Fibroblast of skin of abdomen (primary cell): ENCODE data around the gene RIT1.
A peak's percentile ranks its signal among the peaks of the same experiment; 100 is the strongest.

ENCODE experiments used
- DNase-seq: peaks from one replicate; pipeline ENCODE4 v3.0.0-alpha.2; 2013

RIT1 gene

GRCh38 chr1:155890251-155890650, 20.9 kb downstream of the RIT1 start:
- DNase-seq, result no peak

DNA sequence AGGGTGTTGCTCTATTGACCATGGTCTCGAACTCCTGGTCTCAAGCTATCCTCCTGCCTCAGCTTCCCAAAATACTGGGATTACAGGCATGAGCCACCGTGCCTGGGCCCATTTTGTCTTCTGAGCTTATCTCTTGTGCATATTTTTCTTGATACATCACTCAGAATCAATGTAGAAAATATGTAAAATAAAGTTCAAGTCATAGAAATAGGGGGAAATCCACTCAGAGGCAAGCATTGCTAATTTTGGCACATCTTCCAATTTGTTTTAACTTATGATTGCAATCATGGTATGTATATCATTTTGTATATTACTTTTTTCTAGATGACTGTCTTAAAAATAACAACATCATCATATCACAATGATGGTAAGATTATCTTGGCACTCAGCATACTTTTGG, 21.6 kb downstream of the RIT1 start:
- DNase-seq, result peak; percentile 44

GRCh38 chr1:155888481-155888880, 22.7 kb downstream of the RIT1 start:
- peak; percentile 59 for DNase-seq

DNA sequence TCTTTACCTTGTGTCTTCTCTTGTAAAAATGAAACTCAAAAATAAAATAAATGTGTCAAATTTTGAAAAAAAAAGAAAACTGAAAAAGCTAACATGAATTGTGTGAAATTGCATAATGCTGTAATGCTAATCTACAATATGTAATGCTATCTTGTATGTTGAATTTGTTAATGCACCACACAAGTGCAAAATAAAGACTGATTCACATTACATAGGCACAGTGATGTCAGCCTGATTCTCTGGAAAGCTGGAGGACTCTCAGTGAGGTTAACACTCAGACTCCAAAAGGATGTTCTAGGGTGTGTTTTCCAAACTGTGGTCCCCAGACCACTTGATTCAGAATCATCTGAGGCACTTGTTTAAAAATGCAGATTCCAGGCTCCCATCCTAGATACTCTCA, 26.2 kb downstream of the RIT1 start:
- no peak for DNase-seq

DNA sequence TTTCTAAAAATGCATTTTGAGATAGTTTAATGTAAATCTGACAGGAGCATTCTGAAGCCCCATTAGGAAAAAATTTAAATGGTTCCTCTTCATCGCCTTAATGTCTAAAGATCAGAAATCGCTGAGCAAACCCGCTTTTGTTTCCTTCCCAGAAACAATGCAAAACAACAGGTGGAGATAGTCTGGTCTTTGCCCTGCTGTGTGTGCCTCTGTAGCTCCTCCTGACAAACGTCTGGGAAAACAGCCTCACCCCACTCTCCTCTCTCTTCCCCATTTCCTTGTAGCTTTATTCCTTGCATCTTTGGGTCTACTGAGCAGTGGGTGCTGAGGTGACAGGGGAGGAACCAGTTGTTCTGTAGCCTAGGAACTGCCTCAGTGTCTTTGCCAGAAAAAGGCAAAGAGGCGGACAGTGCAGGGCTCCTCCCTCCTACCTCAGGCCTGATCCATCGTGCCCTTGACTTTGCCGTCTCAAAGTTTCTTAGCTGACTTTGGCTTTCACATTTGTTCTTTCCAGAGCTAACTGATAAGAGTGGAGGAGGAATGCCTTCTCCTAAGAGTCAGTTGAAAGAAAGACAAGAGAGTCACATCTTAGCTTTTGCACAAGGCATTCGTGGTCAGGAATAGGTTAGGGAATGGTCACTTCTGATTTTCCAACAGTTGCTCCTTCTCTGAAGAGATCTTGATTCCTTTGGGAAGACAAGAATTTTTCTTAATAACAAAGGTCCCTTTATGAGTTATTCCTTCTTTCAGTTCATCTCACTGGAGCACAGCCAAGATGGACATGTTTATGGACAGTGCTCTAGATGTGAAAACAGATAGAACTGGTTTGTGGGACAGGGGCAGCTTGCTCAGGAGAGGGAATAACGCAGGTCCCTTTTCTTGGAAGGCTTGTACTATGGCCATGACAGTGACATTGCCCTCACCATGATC, 26.9 kb downstream of the RIT1 start:
- no peak for DNase-seq

GRCh38 chr1:155882766-155883165, 28.4 kb downstream of the RIT1 start:
- no peak for DNase-seq

DNA sequence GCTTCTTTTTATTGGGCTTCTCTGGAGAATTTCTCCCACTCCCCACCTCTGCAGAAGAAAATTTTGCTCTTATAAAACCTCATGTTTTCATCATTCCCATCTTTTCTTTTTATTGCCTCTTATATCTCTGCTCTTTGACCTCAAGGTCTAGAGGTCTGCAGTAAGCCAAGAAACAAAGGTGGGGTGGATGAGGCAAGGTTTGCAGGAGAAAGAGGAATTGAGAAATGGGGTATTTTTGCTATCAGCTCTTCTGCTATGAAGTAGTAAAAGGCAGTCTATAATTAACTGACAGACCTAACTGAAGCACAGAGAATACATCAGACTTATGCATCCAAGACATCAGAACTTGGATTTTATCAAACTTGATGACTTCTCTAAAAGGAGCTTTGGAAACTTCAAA, 28.9 kb downstream of the RIT1 start:
- no peak for DNase-seq

DNA sequence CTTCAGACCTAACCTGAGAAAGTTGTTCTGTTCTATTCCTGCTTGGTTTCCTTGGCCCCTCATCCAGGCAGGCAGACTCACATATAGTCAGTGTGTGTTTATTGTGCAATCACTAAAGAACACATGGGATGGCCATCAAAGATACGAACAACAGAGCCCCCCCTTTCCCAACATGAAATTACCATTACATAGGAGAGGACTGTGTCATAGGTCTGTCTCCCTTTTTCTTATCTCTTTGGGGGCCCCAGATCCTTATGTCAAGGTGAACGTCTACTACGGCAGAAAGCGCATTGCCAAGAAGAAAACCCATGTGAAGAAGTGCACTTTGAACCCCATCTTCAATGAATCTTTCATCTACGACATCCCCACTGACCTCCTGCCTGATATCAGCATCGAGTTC, 30.2 kb downstream of the RIT1 start:
- no peak for DNase-seq

GRCh38 chr1:155880251-155880650, 30.9 kb downstream of the RIT1 start:
- no peak for DNase-seq

GRCh38 chr1:155877945-155878344, 33.2 kb downstream of the RIT1 start:
- no peak for DNase-seq

DNA sequence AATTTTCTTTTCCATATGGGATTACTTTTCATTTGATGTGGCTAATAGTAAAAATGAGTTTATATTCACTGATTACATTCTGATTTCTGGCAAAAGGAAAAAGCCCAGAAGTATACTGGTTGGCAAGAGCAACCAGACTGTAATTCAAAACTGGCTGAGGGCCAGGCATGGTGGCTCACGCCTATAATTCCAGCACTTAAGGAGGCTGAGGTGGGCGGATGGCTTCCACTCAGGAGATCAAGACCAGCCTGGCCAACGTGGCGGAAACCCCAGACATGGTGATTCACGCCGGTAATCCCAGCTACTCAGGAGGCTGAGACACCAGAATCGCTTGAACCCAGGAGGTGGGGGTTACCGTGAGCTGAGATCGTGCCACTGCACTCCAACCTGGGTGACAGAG, 37.3 kb downstream of the RIT1 start:
- DNase-seq, result no peak

DNA sequence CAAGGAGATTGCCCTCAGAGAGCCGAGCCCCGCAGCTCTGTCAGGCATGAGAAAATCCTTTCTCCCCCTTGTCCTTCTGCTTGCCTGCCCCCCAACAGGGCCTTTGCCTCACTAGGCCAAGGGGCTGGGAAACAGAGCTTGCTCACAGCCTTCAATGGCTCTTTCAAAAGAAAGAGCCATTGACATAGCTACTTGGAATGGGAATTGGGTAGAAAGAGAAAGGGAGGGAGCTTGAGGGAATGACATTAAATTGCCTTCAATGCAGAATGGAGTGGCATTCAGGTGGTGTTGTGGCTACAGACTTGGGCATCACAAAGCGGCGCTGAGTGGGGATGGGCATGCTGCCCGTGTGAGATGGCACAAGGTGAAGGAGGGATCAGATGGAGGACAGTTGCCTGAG, 38.6 kb downstream of the RIT1 start:
- no peak for DNase-seq

DNA sequence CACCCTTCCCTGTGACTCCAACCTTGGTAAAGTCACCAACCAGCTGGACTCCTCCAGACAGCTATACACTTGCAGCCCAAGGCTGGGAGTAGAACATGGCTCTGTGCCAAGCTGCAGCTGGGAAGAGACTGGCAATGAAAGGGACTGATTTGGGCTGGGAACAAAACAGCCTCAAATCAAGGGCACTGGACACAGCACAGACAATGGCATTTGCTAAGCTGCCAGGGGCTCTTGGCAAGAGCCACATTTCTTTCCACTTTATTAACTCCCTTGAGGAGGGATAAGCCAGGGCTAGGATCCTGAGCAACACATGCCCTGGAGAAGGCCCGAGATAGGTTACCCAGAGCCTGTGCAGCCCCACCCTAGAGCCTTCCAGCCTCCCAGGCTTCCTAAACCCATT, 39.8 kb downstream of the RIT1 start:
- no peak for DNase-seq

GRCh38 chr1:155867766-155868165, 43.4 kb downstream of the RIT1 start:
- no peak for DNase-seq

DNA sequence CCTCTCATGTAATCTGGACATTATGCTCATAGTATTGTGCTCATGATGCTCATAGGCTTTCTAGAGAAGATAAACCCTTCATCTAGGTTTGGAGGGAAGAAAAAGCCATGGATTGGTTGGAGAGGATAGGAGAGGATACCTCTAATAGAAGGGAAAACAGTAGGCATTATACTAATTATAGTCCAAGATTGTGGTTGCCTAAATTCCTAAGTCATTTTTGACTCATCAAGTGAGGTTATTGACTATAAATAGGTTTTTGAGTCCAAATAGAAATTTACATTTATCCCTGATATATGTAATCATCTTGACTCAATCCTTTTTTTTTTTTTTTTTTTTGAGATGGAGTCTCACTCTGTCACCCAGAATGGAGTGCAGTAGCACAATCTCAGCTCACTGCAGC, 46.8 kb downstream of the RIT1 start:
- peak; percentile 32 for DNase-seq

GRCh38 chr1:155861896-155862295, 49.3 kb downstream of the RIT1 start:
- no peak for DNase-seq

- DNase-seq, result no peak
These were observed 50.1 kb downstream of the RIT1 start for GRCh38 chr1:155860970-155861510.

GRCh38 chr1:155859881-155860871, 51.0 kb downstream of the RIT1 start:
- DNase-seq, result peak; percentile 84

- DNase-seq, result peak; percentile 97
These were observed 51.8 kb downstream of the RIT1 start, which contains the start of gene SYT11 for GRCh38 chr1:155859234-155859829. SYT11 (plus strand) TSS chr1:155859567; CDS start chr1:155859762, 195 bp downstream.

DNA sequence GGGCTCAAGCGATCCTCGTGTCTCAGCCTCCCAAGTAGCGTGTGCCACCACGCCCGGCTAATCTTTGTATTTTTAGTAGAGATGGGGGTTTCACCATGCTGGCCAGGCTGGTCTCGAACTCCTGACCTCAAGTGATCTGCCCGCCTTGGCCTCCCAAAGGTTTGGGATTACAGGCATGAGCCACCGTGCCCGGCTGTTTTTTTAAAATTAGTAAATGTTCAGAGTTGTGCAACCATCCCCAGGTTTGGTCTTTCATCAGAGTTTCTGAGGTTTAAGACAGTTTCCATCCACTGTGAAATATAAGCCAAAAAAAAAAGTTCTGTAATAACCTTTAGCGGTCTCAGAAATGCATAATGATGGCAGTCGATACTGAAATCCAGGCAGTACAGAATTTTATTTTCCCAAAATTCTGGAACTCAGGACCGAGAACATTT, 52.3 kb downstream of the RIT1 start:
- no peak for DNase-seq

GRCh38 chr1:155856975-155857930, 53.9 kb downstream of the RIT1 start, which contains the start of gene GON4L:
GON4L (minus strand) TSS chr1:155857214; CDS start chr1:155853780, 3,434 bp downstream.
- peak; percentile 91 for DNase-seq
